HG03460 (cell line): ENCODE data around the gene PLP2.
"Not testable (repeated sequence)": the region's sequence is repeated elsewhere in the genome, so short reads cannot be mapped to it uniquely, and the experiment has no call there.

Experiments used
- ATAC-seq: cut with Tn5 transposase; IDR thresholded peaks from one replicate; pipeline ENCODE4 v1.9.1; 2021; ENCODE audit not compliant: unreplicated experiment

PLP2 gene

DNA sequence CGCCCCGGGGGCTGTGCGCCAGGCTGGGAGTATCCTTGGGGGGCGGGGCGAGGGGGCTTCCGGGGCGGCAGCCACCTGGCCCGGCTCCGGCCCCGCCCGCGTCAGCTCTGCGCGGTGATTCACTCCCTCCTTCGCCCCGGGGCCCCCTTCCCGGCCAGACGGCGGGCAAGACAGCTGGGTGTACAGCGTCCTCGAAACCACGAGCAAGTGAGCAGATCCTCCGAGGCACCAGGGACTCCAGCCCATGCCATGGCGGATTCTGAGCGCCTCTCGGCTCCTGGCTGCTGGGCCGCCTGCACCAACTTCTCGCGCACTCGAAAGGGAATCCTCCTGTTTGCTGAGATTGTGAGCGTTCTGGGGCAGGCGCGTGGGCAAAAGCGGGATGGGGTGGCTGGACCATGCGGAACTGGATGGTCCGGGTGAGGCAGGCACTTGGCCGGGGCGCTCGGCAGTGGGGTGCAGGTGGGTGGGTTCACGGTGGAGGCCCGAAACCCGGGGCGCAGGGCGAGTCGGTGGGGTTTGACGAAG, at the start of gene PLP2:
Gene PLP2, plus strand, starts transcription at position 147 of the 528 bp plus-strand sequence. Its CDS starts 103 bp downstream, at position 250.
- ATAC-seq, result peak; percentile 38

DNA sequence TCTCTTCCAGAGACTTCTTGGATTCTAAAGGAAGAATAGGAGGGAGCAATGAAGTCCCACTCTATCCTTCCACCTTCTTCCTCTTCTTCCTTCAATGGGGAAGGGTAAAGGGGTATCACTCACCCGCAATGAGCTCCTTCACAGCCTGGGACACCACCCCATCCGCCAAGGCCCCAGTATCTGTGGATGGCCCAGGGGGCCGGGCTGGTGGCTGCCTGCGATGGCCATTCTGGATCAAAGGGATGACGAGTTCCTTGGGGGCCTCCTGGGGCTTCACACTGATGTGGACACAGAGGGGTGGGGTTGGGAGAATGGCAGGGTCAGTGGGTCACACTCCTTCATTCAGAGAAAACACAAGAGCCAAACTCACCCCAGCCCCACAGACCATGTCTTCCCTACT, 49.2 kb upstream of the PLP2 start:
- ATAC-seq, result no peak

- ATAC-seq, result not testable (repeated sequence)
Observed at GRCh38 chrX:49127742-49128258, 43.9 kb upstream of the PLP2 start.

DNA sequence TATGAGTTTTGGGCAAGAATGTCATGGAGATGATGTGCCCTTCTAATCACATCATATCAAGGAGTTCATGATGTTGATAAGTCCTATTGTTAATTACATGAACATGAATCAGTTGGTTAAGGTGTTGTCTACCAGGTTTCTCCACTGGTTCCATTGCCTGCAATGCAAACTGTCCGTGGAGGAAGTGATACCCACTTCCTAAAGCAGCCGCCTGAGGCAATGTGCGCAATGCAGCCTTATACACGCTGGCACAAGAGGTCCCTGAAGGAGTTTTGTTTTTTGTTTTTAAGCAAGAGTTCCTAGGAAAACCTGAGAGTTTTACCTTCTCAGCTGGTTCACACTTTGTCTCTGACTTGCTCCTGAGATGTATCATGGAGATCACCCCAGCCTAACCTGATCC, 42.3 kb upstream of the PLP2 start:
- no peak for ATAC-seq

GRCh38 chrX:49132275-49132674, 39.4 kb upstream of the PLP2 start:
- ATAC-seq, result not testable (repeated sequence)

GRCh38 chrX:49133759-49134158, 37.9 kb upstream of the PLP2 start:
- no peak for ATAC-seq

DNA sequence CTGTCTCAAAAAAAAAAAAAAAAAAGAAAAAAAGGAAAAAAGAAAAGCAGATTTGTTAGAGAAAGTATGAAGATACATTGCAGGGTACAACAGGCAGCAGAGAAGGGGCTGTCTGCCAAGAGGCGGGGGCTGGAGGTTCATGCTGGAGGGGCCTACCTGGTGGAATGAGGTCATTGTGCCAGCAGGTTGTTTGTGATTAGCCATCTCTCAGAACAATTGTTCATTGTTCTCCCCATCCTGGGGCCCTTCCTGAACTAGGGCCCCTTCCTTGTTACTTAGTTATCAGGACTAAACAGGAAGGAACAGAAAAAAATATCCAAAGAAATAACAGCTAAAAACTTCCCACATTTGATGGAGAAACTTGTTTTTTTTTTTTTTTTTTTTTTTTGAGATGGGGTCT, 34.2 kb upstream of the PLP2 start:
- ATAC-seq, result no peak

DNA sequence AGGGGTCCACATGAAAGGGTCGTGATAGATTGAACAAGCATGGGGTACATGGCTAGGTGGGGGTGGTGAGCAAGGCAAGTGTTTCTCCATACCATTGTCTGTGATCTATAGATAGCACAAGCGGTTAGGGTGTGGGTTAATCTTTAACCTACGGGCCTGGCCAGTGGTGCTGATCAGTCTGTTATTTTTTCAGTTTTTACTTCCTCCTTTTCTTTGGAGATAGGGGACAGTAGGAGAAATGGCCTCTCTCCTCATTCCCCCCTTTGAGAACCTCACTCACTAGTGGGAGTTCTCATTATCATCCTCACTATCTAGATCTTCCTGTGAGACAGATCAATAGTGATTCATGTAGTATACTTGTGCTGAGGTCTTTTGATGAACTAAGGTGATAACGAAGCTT, 32.0 kb upstream of the PLP2 start:
- ATAC-seq, result no peak

GRCh38 chrX:49142264-49142663, 29.4 kb upstream of the PLP2 start:
- not testable (repeated sequence) for ATAC-seq

GRCh38 chrX:49143154-49143553, 28.5 kb upstream of the PLP2 start:
- not testable (repeated sequence) for ATAC-seq

DNA sequence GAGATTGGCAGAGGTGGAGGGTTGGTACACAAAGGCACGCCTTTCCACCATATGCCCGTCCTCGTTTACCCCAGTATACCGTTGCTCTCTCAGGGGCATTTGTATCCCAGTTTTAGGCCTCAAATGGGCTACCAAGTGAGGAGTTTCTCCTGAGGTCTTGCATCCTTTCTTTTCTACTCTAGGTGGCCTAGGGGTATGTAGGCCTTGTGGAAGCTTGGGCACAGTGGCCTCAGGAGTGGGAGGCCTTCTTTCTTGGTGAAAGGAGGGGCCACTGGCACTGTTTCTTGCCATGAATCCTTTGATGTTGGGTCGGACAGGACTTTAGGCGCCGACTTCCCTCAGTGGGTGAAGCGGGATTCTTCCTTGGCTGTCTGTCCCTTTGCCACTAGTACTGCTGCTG, 24.4 kb upstream of the PLP2 start:
- no peak for ATAC-seq

GRCh38 chrX:49147936-49148335, 23.8 kb upstream of the PLP2 start:
- ATAC-seq, result no peak

GRCh38 chrX:49148390-49149100, 23.2 kb upstream of the PLP2 start:
- ATAC-seq, result not testable (repeated sequence)

GRCh38 chrX:49149291-49149690, 22.4 kb upstream of the PLP2 start:
- not testable (repeated sequence) for ATAC-seq

- ATAC-seq, result no peak
Observed at GRCh38 chrX:49153467-49153866, 18.2 kb upstream of the PLP2 start.

GRCh38 chrX:49155243-49155899, 16.3 kb upstream of the PLP2 start:
- no peak for ATAC-seq

- peak; percentile 90 for ATAC-seq
Observed at GRCh38 chrX:49155900-49156837, 15.5 kb upstream of the PLP2 start.

DNA sequence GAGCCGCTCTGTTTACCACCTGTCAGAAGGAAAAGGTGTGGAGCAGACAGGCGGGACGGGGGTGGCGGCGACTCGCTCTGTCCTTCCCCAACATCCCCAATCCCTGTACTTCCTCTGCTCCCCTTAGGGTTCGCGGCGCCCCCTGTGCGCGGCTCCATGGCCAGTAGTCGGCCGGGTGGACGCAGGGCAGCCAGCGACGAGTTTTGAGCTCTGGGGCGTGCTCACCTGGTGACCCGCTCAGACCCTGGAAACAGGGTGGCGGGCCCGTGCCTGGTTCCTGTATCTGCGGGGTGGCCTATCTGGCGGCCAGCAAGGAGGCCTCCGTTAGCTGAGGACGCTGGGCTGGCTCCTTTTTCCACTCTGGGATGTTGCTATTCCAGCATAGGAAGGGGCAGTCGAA, 14.5 kb upstream of the PLP2 start:
- ATAC-seq, result no peak

GRCh38 chrX:49160908-49161307, 10.8 kb upstream of the PLP2 start:
- ATAC-seq, result no peak

GRCh38 chrX:49161632-49162031, 10.1 kb upstream of the PLP2 start:
- no peak for ATAC-seq

- ATAC-seq, result no peak
Observed at GRCh38 chrX:49162620-49163019, 9.1 kb upstream of the PLP2 start, which contains the start of gene MAGIX. MAGIX (plus strand) TSS chrX:49162758; CDS start chrX:49162890, 132 bp downstream.
